ENCODE data around the gene JUN. TPM values are rescaled to one million over a fixed set of nuclear protein-coding genes. Genes with fewer than 3 reads are reported as not detected.

Gene JUN
- polyA plus RNA-seq, 3 donors from 2014 or later: 18.7 to 58.4 (median 18.9) TPM

DNA sequence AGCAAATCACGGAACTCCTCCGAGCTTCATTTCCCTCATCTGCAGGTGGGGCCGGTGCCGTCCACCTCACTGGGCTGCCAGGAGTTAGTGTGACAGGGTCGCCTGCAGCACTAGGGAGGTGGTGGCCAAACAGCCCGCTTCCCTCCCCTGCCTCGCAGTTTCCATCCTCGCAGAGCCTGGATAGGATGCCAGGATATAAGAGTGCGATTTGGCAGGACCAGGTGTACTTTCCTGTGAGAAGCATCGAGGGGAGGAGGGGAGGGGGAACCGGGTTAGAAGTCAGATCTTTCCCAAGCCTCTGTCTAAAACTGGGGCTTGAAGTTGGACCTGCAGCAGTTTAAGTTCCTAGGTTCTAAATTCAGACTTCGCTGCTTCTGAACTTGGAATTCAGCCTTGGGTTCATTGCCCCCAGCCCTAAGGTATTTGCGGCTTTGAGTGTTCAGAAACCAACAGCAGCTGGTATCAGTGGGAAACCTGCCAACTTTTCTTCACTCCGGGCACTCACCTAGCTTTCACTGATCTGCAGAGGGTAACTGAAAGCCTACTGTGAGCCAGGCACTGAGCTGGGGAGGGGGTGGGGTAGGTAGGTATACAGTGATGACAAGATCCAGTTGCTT lies 1.7 kb upstream of the JUN start:
- Mint-ChIP-seq H3K36me3 (peaks cover 3 to 13% (median 6%) of the 10 kb centered on the region in 3 donors), H3K4me1 (peaks cover 34 to 45% of the 10 kb centered on the region in 2 donors), H3K27ac (peak overlapping the region; percentile 94 to 100 (median 97)), H3K27me3 (ENCODE audit: low read depth in 3 of 3) (peaks cover 29 to 44% (median 35%) of the 10 kb centered on the region in 3 donors), H3K4me3 (peak overlapping the region; percentile 88 to 99 (median 92)), H3K9me3 (no peaks in the 10 kb centered on the region)
- DNase-seq: peak in 1 of 3 donors; percentile 32

GRCh38 chr1:58784758-58785441 lies 1.1 kb upstream of the JUN start:
- Mint-ChIP-seq H3K27ac (peak overlapping the region; percentile 94 to 100 (median 97)), H3K9me3 (no peaks in the 10 kb centered on the region), H3K36me3 (peaks cover 3 to 13% (median 6%) of the 10 kb centered on the region in 3 donors), H3K27me3 (ENCODE audit: low read depth in 3 of 3) (peaks cover 34 to 50% (median 38%) of the 10 kb centered on the region in 3 donors), H3K4me3 (peak overlapping the region; percentile 88 to 99 (median 92)), H3K4me1 (peaks cover 38 to 52% of the 10 kb centered on the region in 2 donors)
- peak; percentile 89 to 92 (median 91) for DNase-seq

DNA sequence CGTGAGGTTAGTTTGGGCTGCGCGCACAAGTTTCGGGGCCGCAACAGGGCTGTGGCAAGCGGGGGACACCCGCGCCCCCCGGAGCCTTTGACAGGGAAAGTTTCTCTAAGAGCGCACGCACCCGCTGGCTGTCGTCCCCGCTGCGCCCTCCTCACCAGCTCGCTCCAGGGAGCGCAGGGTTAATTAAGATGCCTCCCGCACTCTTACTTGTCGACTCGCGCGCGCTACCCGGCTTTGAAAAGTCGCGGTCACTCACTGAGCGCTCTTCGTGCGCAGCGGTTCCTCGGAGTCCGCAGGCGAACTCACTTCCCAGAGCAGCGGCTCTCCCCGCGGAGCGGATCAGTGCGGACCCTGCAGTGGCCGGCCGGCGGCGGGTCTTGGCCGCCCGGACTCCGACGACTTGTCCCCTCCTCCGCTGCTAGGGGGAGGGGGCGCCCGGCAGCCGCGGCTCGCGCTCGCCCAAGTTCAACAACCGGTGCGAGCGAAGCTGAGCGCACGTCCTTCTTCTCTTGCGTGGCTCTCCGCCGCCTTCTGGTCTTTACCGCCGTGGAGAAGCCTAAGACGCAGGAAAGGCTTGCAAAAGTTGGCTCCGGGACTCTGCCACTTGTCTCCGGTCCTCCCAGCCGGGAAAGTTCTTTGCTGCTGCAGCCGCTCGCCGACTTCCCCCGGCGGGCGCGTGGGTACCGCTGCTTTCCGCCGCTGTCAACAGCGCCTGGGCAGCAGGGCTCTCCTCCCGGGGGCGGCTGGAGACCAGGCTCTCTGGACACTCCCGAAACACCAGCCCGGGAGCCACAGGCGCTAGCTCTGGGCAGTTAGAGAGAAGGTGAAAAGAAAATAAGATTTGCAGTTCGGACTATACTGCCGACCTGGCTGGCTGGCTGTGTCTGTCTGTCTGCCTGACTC lies 506 bp downstream of the JUN start:
- peaks cover 38 to 52% of the 10 kb centered on the region in 2 donors for H3K4me1 Mint-ChIP-seq
- H3K9me3 Mint-ChIP-seq: no peaks in the 10 kb centered on the region
- peak overlapping the region; percentile 94 to 100 (median 97) for H3K27ac Mint-ChIP-seq
- H3K27me3 Mint-ChIP-seq (ENCODE audit: low read depth in 3 of 3): peaks cover 34 to 50% (median 38%) of the 10 kb centered on the region in 3 donors
- peak; percentile 48 to 66 (median 63) for DNase-seq
- peaks cover 3 to 5% (median 5%) of the 10 kb centered on the region in 3 donors for H3K36me3 Mint-ChIP-seq
- peak overlapping the region; percentile 88 to 99 (median 92) for H3K4me3 Mint-ChIP-seq

- H3K4me1 Mint-ChIP-seq: peaks cover 35 to 50% of the 10 kb centered on the region in 2 donors
Measured at GRCh38 chr1:58782178-58783089, 1.4 kb downstream of the JUN start.

DNA sequence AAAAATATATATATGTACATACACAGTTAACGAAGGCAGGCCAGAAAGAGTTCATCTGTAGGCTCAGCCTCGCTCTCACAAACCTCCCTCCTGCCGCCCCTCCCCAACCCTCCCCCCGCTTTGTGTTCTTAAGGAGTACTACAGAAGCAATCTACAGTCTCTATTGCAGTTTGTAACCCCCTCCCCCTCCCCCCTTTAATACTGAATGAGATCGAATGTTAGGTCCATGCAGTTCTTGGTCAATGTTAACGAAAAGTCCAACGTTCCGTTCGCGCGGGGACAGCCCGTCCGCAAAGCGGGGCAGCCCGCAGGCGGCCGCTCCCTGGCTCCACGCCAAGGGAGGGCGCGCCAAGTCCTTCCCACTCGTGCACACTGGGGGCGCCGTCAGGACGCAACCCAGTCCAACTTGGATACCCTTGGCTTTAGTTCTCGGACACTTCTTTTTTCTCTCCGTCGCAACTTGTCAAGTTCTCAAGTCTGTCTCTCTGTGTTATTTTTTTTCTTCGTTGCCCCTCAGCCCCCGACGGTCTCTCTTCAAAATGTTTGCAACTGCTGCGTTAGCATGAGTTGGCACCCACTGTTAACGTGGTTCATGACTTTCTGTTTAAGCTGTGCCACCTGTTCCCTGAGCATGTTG lies 2.2 kb downstream of the JUN start:
- Mint-ChIP-seq H3K27ac (peak overlapping the region; percentile 61 to 95 (median 78)), H3K27me3 (ENCODE audit: low read depth in 3 of 3) (peaks cover 34 to 50% (median 38%) of the 10 kb centered on the region in 3 donors), H3K4me3 (peak overlapping the region; percentile 88 to 99 (median 92)), H3K9me3 (no peaks in the 10 kb centered on the region), H3K4me1 (peaks cover 35 to 42% of the 10 kb centered on the region in 2 donors), H3K36me3 (no peaks in the 10 kb centered on the region)
- peak; percentile 64 to 69 (median 67) for DNase-seq

More at GRCh38 chr1:58782178-58783089, 1.4 kb downstream of the JUN start:
- no peaks in the 10 kb centered on the region for H3K36me3 Mint-ChIP-seq
- H3K27ac Mint-ChIP-seq: peak overlapping the region; percentile 90 to 100 (median 94)
- peaks cover 34 to 50% (median 38%) of the 10 kb centered on the region in 3 donors for H3K27me3 Mint-ChIP-seq (ENCODE audit: low read depth in 3 of 3)
- no peaks in the 10 kb centered on the region for H3K9me3 Mint-ChIP-seq
- peak; percentile 58 to 69 (median 59) for DNase-seq
- peak overlapping the region; percentile 88 to 99 (median 92) for H3K4me3 Mint-ChIP-seq

DNA sequence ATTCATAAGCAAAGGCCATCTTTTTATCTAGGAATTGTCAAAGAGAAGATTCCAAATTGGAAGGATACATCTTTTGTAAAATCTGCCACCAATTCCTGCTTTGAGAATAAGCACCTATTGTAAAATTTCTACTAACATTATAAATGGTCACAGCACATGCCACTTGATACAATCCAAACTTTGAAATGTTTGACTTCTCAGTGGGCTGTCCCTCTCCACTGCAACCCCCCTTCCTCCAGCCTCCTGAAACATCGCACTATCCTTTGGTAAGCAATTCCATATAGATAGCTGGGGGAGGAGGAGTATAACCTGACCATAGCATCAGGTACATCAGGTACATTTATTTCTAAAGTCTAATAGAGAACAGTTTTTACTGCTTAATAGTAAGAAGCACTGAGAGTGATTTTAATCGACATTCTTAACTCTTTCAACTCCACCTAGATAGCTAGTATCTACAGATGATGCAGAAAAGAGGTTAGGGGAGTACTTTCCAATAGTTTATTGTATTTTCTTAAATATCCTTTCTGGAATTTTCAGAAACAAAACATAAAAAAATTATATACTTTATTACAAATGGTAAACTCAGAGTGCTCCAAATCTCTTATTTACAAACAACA lies 2.9 kb downstream of the JUN start:
- Mint-ChIP-seq H3K27me3 (ENCODE audit: low read depth in 3 of 3) (peaks cover 34 to 47% (median 38%) of the 10 kb centered on the region in 3 donors), H3K27ac (peak overlapping the region in 1 of 6 donors; percentile 8), H3K36me3 (no peaks in the 10 kb centered on the region), H3K9me3 (no peaks in the 10 kb centered on the region), H3K4me1 (peaks cover 28 to 35% of the 10 kb centered on the region in 2 donors), H3K4me3 (peak overlapping the region; percentile 88 to 99 (median 92))
- peak in 2 of 3 donors; percentile 19 to 32 for DNase-seq

DNA sequence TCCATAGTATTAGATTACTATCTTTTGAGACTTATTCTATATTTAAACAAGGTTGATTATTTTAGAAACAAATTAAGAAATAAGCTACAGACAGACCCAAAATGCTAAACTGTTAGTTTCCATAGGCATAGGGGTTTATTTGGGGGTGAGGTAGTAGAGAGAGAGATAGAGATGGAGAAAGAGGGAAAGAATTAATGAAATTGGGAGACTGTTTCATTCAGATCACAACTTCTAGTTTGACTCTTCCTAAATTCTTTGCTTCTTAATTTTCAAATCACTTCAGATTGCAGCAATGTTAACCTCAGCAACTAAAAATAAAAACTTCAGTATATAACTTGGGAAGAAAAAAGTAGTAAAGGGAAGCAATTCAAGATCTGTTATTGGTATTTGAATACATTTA lies 3.4 kb downstream of the JUN start:
- Mint-ChIP-seq H3K9me3 (no peaks in the 10 kb centered on the region), H3K4me1 (peaks cover 24 to 29% of the 10 kb centered on the region in 2 donors), H3K36me3 (no peaks in the 10 kb centered on the region), H3K4me3 (peak overlapping the region; percentile 12 to 99 (median 53)), H3K27ac (peak overlapping the region in 2 of 6 donors; percentile 1 to 8), H3K27me3 (ENCODE audit: low read depth in 3 of 3) (peaks cover 34 to 47% (median 38%) of the 10 kb centered on the region in 3 donors)
- DNase-seq: peak in 1 of 3 donors; percentile 16

DNA sequence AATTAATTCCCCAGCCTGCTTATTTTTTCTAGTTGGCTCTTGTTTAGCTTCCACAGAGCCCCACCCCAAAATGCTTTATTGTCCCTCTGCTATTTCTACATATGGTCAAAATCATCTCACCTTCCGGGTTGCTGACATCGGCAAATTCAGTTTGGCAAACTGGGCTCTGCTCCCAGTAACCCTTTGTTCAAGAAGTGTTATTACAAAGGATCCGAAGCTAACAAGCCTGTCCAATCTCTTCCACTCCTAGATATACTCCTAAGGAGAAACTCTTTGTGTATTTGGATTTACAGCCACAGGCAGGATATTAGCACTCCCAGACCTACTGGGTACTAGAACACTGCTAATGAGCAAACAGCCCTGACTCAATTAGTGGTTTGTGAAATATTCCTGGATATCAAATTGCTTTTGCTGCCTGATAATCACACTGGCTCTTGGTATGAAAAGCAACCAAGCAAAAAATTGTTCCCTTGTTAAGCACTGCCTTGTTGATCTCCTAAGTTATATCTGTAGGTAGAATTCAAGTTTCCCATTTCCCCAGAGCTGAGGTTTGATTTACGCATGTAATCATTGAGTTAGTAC lies 4.0 kb downstream of the JUN start:
- peak overlapping the region in 3 of 6 donors; percentile 1 to 36 (median 8) for H3K27ac Mint-ChIP-seq
- DNase-seq: no peak
- H3K36me3 Mint-ChIP-seq: no peaks in the 10 kb centered on the region
- peak overlapping the region in 3 of 5 donors; percentile 10 to 99 (median 53) for H3K4me3 Mint-ChIP-seq
- H3K4me1 Mint-ChIP-seq: peaks cover 24 to 28% of the 10 kb centered on the region in 2 donors
- no peaks in the 10 kb centered on the region for H3K9me3 Mint-ChIP-seq
- H3K27me3 Mint-ChIP-seq (ENCODE audit: low read depth in 3 of 3): peaks cover 32 to 43% (median 37%) of the 10 kb centered on the region in 3 donors

- DNase-seq: no peak
- no peak overlapping the region for H3K4me3 Mint-ChIP-seq
- H3K27me3 Mint-ChIP-seq (ENCODE audit: low read depth in 3 of 3): peaks cover 25 to 36% (median 32%) of the 10 kb centered on the region in 3 donors
- H3K27ac Mint-ChIP-seq: no peak overlapping the region
- H3K9me3 Mint-ChIP-seq: no peaks in the 10 kb centered on the region
- no peaks in the 10 kb centered on the region for H3K36me3 Mint-ChIP-seq
- peaks cover 24 to 28% of the 10 kb centered on the region in 2 donors for H3K4me1 Mint-ChIP-seq
Measured at GRCh38 chr1:58779059-58779754, 4.6 kb downstream of the JUN start.

DNA sequence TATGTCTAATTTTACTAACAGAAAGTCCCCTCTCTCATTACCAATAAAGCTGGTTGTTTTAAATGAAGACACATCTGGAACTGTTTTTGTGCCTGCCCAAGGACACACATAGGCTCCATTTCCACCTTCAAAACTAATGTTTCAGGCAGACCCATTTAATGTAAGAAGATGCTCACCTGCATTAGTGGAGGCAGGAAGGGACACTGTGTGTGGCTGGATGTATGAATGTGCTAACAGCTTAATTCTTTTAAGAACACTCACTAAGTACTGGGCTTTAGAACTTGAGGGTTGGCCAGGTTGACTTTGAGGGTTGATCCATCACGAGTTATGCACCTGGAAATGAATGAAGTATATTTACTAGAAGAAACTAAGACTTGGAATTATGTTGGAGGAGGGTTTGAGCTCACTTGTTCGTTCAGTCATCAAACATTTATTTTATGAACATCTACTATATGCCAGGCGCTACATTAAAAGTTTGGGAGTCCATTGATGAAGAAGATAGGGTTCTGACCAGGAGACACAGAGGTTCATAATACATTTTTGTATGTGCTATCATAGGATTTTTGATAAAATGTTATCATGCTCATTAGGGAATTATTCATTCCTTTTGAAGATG lies 5.4 kb downstream of the JUN start:
- no peak overlapping the region for H3K27ac Mint-ChIP-seq
- peaks cover 24 to 28% of the 10 kb centered on the region in 2 donors for H3K4me1 Mint-ChIP-seq
- no peak for DNase-seq
- no peaks in the 10 kb centered on the region for H3K9me3 Mint-ChIP-seq
- peaks cover 18 to 29% (median 25%) of the 10 kb centered on the region in 3 donors for H3K27me3 Mint-ChIP-seq (ENCODE audit: low read depth in 3 of 3)
- no peak overlapping the region for H3K4me3 Mint-ChIP-seq
- no peaks in the 10 kb centered on the region for H3K36me3 Mint-ChIP-seq

DNA sequence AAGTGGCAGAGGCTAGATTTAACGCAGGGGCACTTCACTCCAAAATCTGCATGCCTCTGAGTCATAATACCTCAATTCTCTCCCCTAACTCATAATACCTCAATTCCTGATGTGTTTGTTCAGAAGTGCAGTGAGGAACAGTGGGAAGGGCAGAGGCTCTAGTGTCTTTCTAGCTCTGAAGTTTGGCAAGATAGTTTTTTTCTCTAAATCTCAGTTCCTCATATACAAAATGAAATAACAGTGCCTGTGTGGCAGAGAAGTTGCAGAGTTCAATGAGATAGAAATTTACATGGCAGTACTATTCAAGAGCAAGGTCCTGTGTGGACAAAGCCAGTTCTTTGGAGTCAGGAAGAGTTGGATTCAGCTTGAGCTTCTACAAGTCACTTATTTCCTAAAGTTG lies 9.8 kb downstream of the JUN start:
- Mint-ChIP-seq H3K36me3 (no peaks in the 10 kb centered on the region), H3K27me3 (ENCODE audit: low read depth in 3 of 3) (peaks cover 0 to 3% (median 2%) of the 10 kb centered on the region in 3 donors), H3K4me3 (no peak overlapping the region), H3K9me3 (no peaks in the 10 kb centered on the region), H3K4me1 (peaks cover 8% of the 10 kb centered on the region in 2 donors), H3K27ac (no peak overlapping the region)
- DNase-seq: no peak

Data from immature natural killer cell (primary cell).